Measurements from ENCODE around the gene LMNB1. TPM values are rescaled to one million over a fixed set of nuclear protein-coding genes. Genes with fewer than 3 reads are reported as not detected.

LMNB1 gene
- total RNA-seq, 1 experiment from 2014 or later: 150 TPM

DNA sequence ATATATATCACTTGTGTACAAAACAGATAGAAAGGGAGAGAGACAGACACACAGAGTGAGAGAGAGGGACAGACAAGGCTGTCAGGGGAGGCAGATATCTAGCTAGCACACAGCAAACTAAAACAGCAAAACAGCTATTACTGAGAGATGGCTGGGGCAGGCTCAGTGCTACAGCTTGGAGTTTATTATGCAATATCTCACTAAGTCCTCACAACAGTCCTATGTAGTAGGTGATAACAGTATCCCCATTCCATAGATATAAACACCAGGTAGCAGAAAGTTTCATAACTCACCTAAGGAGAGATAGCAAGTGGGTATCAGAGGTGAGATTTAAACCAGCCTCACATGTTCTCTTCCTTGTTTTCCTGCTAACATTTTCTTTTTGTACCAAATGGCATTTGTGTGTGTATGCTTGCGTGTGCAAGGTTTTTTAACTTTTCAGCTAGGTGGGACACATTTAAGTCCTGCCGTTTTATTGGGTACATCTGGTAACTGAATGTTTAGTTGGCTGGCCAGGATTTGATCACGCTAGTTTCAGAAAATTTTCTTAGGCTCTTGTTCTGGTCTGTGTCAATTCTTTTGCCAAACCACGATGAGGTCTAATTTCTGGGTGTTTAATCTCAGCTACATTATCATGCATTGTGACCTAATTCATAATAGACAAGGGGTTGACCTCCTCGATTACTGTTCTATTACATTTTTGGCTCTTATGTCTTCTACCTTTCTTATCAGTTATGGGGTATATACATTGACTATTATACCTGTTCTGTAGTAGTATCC, 105.1 kb downstream of the LMNB1 start:
- RAD21 ChIA-PET (ENCODE audit: low non-redundant PET in 1 of 2, low total read pairs in 2 of 2, uncharacterized antibody in 2 of 2, unreplicated experiment in 2 of 2): no interaction called here
- Histone ChIP-seq H3K27ac (ENCODE audit: low read depth, low read length) (no peak overlapping the region), H3K79me2 (ENCODE audit: insufficient read depth, low read length) (no peaks in the 10 kb centered on the region), H3K4me3 (replicated peaks in 1 of 2; ENCODE audit: low read depth in 1 of 2, low read length in 2 of 2) (no peak overlapping the region), H4K20me1 (ENCODE audit: insufficient read depth) (no peaks in the 10 kb centered on the region), H2AFZ (ENCODE audit: low read depth, low read length, poor library complexity, severe bottlenecking) (no peak overlapping the region), H3K27me3 (ENCODE audit: insufficient read depth, low read length) (no peaks in the 10 kb centered on the region), H3K9ac (ENCODE audit: low read length) (no peak overlapping the region), H3K4me2 (ENCODE audit: low read length) (no peak overlapping the region), H3K4me1 (ENCODE audit: control insufficient read depth in 1 of 2, insufficient read depth in 2 of 2, low read length in 2 of 2) (peaks cover 0 to 12% of the 10 kb centered on the region in 2 experiments; a peak in 2 of 4 replicates), H3K36me3 (ENCODE audit: control insufficient read depth in 1 of 2, insufficient read depth in 2 of 2, low read length in 2 of 2) (no peaks in the 10 kb centered on the region), H3K9me3 (ENCODE audit: control insufficient read depth in 1 of 2, insufficient read depth in 1 of 2, low read depth in 1 of 2, low read length in 2 of 2) (no peaks in the 10 kb centered on the region), H3K9me2 (ENCODE audit: insufficient read depth) (no peaks in the 10 kb centered on the region)
- no peak for DNase-seq (ENCODE audit: low read depth, low spot score)
- BruUV-seq (replicated peaks): no TSS peak
- intact Hi-C loops (cut with micrococcal nuclease): no loop called here
- POLR2A ChIA-PET: no interaction called here
- TF ChIP-seq POLR2A (IDR thresholded peaks at IDR 0.05; ENCODE audit: borderline replicate concordance, extremely low read depth, insufficient read depth, insufficient read length) (no peak), CTCF (IDR thresholded peaks at IDR 0.05 in 2 of 3, conservative IDR thresholded peaks at IDR 0.05 in 1 of 3; ENCODE audit: borderline replicate concordance in 1 of 3, insufficient read depth in 1 of 3, low read depth in 2 of 3, low read length in 2 of 3) (no peak)
- CTCF ChIA-PET: no interaction called here
- no peak for ATAC-seq

DNA sequence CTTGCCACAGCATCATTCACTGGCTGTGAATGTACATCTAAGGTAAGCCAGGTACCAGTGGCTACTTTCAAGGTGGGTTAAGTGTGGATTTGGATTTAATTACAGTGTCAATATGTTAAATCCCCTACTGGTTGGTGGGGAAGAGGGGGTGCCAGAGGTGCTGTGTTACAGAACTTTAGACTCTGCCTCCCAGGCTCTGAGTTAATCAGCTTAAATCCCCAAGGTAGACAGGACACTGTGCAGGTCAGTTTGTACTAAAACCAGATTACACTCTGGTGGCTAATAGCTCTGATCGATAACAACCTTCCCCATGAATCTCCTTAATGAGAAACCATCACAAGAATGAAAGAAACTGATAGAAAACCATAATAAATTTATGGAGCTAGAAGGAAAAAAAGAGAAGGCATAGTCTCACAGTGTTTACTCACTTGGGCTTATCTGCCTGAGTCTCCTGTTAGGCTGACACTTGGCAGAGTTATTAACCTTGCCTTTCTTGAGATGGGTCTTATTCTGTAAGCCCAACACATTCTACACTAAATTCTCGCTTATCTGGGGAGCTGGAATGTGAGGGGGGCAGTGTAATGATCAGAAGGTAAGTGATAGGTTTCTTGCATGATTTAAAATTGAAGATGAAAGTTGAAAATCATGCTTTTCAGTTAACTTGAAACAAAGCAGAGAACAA, 106.8 kb downstream of the LMNB1 start:
- Histone ChIP-seq H3K9me3 (ENCODE audit: control insufficient read depth in 1 of 2, insufficient read depth in 1 of 2, low read depth in 1 of 2, low read length in 2 of 2) (no peaks in the 10 kb centered on the region), H3K4me3 (replicated peaks in 1 of 2; ENCODE audit: low read depth in 1 of 2, low read length in 2 of 2) (no peak overlapping the region), H3K4me1 (ENCODE audit: control insufficient read depth in 1 of 2, insufficient read depth in 2 of 2, low read length in 2 of 2) (peaks cover 0 to 12% of the 10 kb centered on the region in 2 experiments; a peak in 2 of 4 replicates), H3K79me2 (ENCODE audit: insufficient read depth, low read length) (no peaks in the 10 kb centered on the region), H3K27me3 (ENCODE audit: insufficient read depth, low read length) (no peaks in the 10 kb centered on the region), H3K36me3 (ENCODE audit: control insufficient read depth in 1 of 2, insufficient read depth in 2 of 2, low read length in 2 of 2) (no peaks in the 10 kb centered on the region), H4K20me1 (ENCODE audit: insufficient read depth) (no peaks in the 10 kb centered on the region), H3K27ac (ENCODE audit: low read depth, low read length) (no peak overlapping the region), H3K9ac (ENCODE audit: low read length) (no peak overlapping the region), H3K4me2 (ENCODE audit: low read length) (no peak overlapping the region), H2AFZ (ENCODE audit: low read depth, low read length, poor library complexity, severe bottlenecking) (no peak overlapping the region), H3K9me2 (ENCODE audit: insufficient read depth) (no peaks in the 10 kb centered on the region)
- no TSS peak for BruUV-seq (replicated peaks)
- RAD21 ChIA-PET (ENCODE audit: low non-redundant PET in 1 of 2, low total read pairs in 2 of 2, uncharacterized antibody in 2 of 2, unreplicated experiment in 2 of 2): interaction anchor here in 1 of 2 experiments (0.6 kb wide), 1 partner anchor 14 kb away, joined by 3 read pairs; no protein-coding TSS in a partner anchor
- TF ChIP-seq ZBTB33 (IDR thresholded peaks at IDR 0.05; ENCODE audit: extremely low read depth, insufficient replicate concordance, low read length) (no peak), SIN3A (IDR thresholded peaks at IDR 0.05; ENCODE audit: low read depth) (no peak), SP1 (IDR thresholded peaks at IDR 0.05; ENCODE audit: low read depth) (no peak), EZH2phosphoT487 (IDR thresholded peaks at IDR 0.05; ENCODE audit: borderline replicate concordance) (no peak)
- intact Hi-C loops (cut with micrococcal nuclease): no loop called here
- no peak for ATAC-seq
- POLR2A ChIA-PET: no interaction called here
- DNase-seq (ENCODE audit: low read depth, low spot score): no peak
- CTCF ChIA-PET: no interaction called here
